Fibroblast of lung (primary cell): Measurements from ENCODE around the gene MMP20.

Source experiments
- CTCF ChIP-seq, 2 donors: IDR thresholded peaks in 1 of 2; conservative IDR thresholded peaks in 1 of 2; 1 replicate in 1 of 2; 2 replicates in 1 of 2; pipeline ENCODE4 v1.5.1; 2011 to 2012; ENCODE audit warnings: low read length in 2 of 2, control low read depth in 1 of 2, inconsistent platforms in 1 of 2, low read depth in 1 of 2, mild to moderate bottlenecking in 1 of 2
- EZH2 ChIP-seq: IDR thresholded peaks from 2 replicates; pipeline ENCODE4 v1.5.1; 2012; ENCODE audit warnings: low read length, control low read depth, mild to moderate bottlenecking; ENCODE audit errors: missing control alignments

- TF ChIP-seq EZH2 (no peak), CTCF (conservative IDR thresholded peaks at IDR 0.05 in 1 of 2, IDR thresholded peaks at IDR 0.05 in 1 of 2; ENCODE audit: low read depth in 1 of 2, low read length in 2 of 2) (no peak)
Observed at GRCh38 chr11:102613450-102613849, 11.7 kb downstream of the MMP20 start.
